GM23248 (cell line): Measurements from ENCODE around the gene LMX1B. TPM values are rescaled to one million over a fixed set of nuclear protein-coding genes. Genes with fewer than 3 reads are reported as not detected.
A peak's percentile ranks its signal among the peaks of the same experiment; 100 is the strongest.

Source experiments
- DNase-seq: peaks from one replicate; pipeline ENCODE4 v3.0.0-alpha.2; 2015
- H2AFZ ChIP-seq: fragments of 200-600 bp; sonication (generic); 2 replicates; pipeline ENCODE4 v1.6.1; 2016; ENCODE audit warnings: antibody characterized with exemption
- H3F3A ChIP-seq: fragments of 200-600 bp; sonication (generic); 2 replicates; pipeline ENCODE4 v1.6.1; 2016; ENCODE audit warnings: mild to moderate bottlenecking, antibody characterized with exemption, mixed run types; ENCODE audit not compliant: insufficient read depth
- H3K27ac ChIP-seq: fragments of 200-600 bp; sonication (generic); 2 replicates; pipeline ENCODE4 v1.5.1; 2016; ENCODE audit warnings: mild to moderate bottlenecking
- H3K27me3 ChIP-seq: fragments of 200-600 bp; sonication (generic); replicated peaks from 2 replicates; pipeline ENCODE4 v1.6.1; 2016; ENCODE audit warnings: mild to moderate bottlenecking; ENCODE audit not compliant: insufficient read depth
- H3K36me3 ChIP-seq: fragments of 200-600 bp; sonication (generic); 2 replicates; pipeline ENCODE4 v1.6.1; 2016; ENCODE audit warnings: low read depth, mild to moderate bottlenecking
- H3K4me1 ChIP-seq: fragments of 200-600 bp; sonication (generic); 2 replicates; pipeline ENCODE4 v1.6.1; 2016; ENCODE audit warnings: mild to moderate bottlenecking; ENCODE audit not compliant: insufficient read depth
- H3K4me2 ChIP-seq: fragments of 200-600 bp; sonication (generic); one replicate; pipeline ENCODE4 v1.6.1; 2016; ENCODE audit warnings: mild to moderate bottlenecking; ENCODE audit not compliant: unreplicated experiment
- H3K4me3 ChIP-seq: fragments of 200-600 bp; sonication (generic); 2 replicates; pipeline ENCODE4 v1.5.1; 2016; ENCODE audit warnings: mild to moderate bottlenecking
- H3K79me2 ChIP-seq: fragments of 200-600 bp; sonication (generic); 2 replicates; pipeline ENCODE4 v1.6.1; 2016; ENCODE audit warnings: mild to moderate bottlenecking; ENCODE audit not compliant: insufficient read depth
- H3K9ac ChIP-seq: fragments of 200-600 bp; sonication (generic); 2 replicates; pipeline ENCODE4 v1.6.1; 2016; ENCODE audit warnings: mild to moderate bottlenecking
- H3K9me2 ChIP-seq: fragments of 200-600 bp; sonication (generic); 2 replicates; pipeline ENCODE4 v1.6.1; 2016; ENCODE audit warnings: mixed run types, mild to moderate bottlenecking, moderate library complexity; ENCODE audit not compliant: insufficient read depth
- H3K9me3 ChIP-seq: fragments of 200-600 bp; sonication (generic); one replicate; pipeline ENCODE4 v1.6.1; 2017; ENCODE audit warnings: low read depth
- H4K20me1 ChIP-seq: fragments of 200-600 bp; sonication (generic); 2 replicates; pipeline ENCODE4 v1.6.0; 2016; ENCODE audit not compliant: insufficient read depth
- EZH2 ChIP-seq: fragments of 200-600 bp; sonication (generic); IDR thresholded peaks from 2 replicates; pipeline ENCODE4 v1.6.1; 2018; ENCODE audit warnings: antibody characterized with exemption, mild to moderate bottlenecking; ENCODE audit not compliant: insufficient read depth, poor library complexity, severe bottlenecking
- EZH2phosphoT487 ChIP-seq: fragments of 200-600 bp; sonication (generic); IDR thresholded peaks from 2 replicates; pipeline ENCODE4 v1.6.1; 2018; ENCODE audit warnings: antibody characterized with exemption, moderate library complexity, mild to moderate bottlenecking, low read depth; ENCODE audit not compliant: insufficient read depth
- WGBS, 2 experiments: methylation state at CpG; one replicate each; pipeline ENCODE4 v1.1.6; 2015 to 2017; ENCODE audit warnings: low lambda C conversion rate in 2 of 2, low coverage in 1 of 2; ENCODE audit errors: missing lambda C conversion rate in 2 of 2; 5-methylcytosine and 5-hydroxymethylcytosine counted together
- in situ Hi-C: fragments of 300-500 bp; cut with MboI; formaldehyde crosslinking; loops from 2 replicates; pipeline ENCODE4 v1.15.0; 2020
- polyA plus RNA-seq: library from polyadenylated mRNA; unstranded; fragments of >200 nt; fragmentation: Nextera tagmentation; extraction: Ambion mirVana; gene quantifications from 2 replicates; pipeline ENCODE4 v1.2.1, GENCODE V29; 2016
- total RNA-seq: library from RNA; depleted of rRNA; stranded (reverse); fragments of >200 nt; shearing (Covaris generic); gene quantifications from 2 replicates; pipeline ENCODE4 v1.2.3, GENCODE V29; 2014

The LMX1B gene
- total and polyA plus RNA-seq, 2 experiments from 2014 or later: not detected

DNA sequence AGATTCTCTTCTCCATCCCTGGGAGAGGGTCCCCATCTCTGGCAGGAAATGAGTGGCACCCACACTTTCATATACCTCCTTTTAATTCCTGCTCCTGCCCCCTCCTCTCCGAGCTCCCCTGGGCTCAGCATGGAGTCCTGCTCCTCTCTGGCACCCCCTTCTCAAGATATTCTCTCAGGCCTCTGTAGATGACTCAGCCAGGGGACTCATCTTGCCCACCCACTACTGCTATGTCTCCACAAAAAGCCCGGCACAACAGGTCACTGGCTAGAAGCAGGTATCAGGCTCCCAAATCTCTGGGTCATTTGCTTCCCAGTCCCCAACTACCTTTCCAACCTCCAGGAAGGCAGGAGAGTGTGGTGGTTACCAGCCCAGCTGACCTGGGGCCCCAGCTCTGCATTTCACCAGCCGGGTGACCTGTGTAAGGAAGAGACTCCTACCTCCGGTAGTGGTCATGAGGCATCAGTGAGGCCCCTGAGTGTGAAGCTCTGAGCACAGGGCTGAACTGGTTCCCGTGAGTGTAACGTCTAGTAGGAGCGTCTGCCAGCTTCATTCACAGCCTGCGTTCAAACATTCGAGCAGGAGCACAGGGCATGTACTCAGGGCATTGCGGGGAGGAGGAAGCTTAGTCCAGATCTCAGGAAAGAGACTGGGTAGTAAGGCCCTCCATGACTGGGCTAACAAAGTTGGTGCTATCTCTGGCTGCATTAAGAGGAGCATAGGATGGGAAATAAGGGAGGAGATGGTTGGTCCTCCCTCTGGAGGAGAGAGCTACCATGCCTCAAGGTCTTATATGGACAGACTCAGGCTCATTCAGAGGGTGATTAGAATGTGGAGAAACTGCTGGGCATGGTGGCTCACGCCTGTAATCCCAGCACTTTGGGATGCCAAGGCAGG lies 63.7 kb downstream of the LMX1B start:
- Histone ChIP-seq H2AFZ (no peak overlapping the region), H3K79me2 (no peaks in the 10 kb centered on the region), H3K4me2 (no peak overlapping the region), H3K4me1 (no peaks in the 10 kb centered on the region), H3K27me3 (peaks cover 4% of the 10 kb centered on the region; the same call in 1 of the 2 replicates), H3K27ac (no peak overlapping the region), H3K9me2 (no peaks in the 10 kb centered on the region), H3K9me3 (no peaks in the 10 kb centered on the region), H3F3A (no peaks in the 10 kb centered on the region), H3K4me3 (no peak overlapping the region), H3K36me3 (no peaks in the 10 kb centered on the region), H3K9ac (no peak overlapping the region), H4K20me1 (no peaks in the 10 kb centered on the region)
- TF ChIP-seq EZH2phosphoT487 (no peak), EZH2 (no peak)
- DNase-seq: no peak
- whole genome bisulfite sequencing, 2 experiments: 80 to 82% methylated on average over 11 of the region's 11 CpGs
- in situ Hi-C loops: no loop called here

DNA sequence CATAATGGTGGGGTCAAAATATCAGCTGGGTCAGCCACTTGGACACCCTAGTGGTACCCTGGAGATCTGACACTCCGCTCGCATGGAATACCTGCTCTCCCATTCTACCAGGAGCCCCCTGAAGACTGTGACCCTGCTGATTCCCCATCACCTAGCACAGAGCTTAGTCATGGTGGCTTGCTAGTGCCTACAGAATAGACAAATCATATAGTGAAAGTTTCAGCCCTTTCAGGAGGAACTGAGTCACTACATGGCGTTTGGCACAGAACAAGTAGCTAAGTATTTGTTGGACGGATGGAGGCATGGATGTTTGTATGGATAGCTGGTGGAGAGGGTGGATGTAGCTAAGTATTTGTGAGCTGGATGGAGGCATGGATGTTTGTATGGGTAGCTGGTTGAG lies 65.3 kb downstream of the LMX1B start:
- Histone ChIP-seq H3F3A (no peaks in the 10 kb centered on the region), H3K4me2 (no peak overlapping the region), H3K9ac (no peak overlapping the region), H3K9me3 (no peaks in the 10 kb centered on the region), H3K27ac (no peak overlapping the region), H4K20me1 (no peaks in the 10 kb centered on the region), H3K79me2 (no peaks in the 10 kb centered on the region), H3K4me3 (no peak overlapping the region), H3K27me3 (peaks cover 19% of the 10 kb centered on the region), H3K4me1 (no peaks in the 10 kb centered on the region), H3K36me3 (no peaks in the 10 kb centered on the region), H2AFZ (no peak overlapping the region), H3K9me2 (no peaks in the 10 kb centered on the region)
- TF ChIP-seq EZH2phosphoT487: no peak
- TF ChIP-seq EZH2: no peak
- 69 to 71% methylated on average over 4 of the region's 4 CpGs for WGBS, 2 experiments
- DNase-seq: no peak
- in situ Hi-C loops: no loop called here

DNA sequence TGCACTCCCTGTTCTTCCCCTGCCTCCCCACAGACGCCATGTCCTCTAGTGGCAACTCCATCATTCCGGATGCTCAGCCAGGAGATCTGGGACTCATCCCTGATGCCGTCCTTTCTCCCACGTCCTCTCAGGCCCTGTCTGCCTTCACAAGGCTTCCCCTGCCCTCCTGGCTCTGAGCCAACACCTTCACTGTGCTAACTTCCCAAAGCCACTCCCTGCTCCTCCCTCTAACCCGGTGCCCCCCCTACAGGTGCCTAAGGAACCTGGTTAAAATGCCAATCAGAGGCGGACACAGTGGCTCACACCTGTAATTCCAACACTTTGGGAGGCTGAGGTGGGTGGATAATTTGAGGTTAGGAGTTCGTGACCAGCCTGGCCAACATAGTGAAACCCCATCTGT lies 67.6 kb downstream of the LMX1B start:
- Histone ChIP-seq H3K4me2 (no peak overlapping the region), H3F3A (no peaks in the 10 kb centered on the region), H3K36me3 (no peaks in the 10 kb centered on the region), H2AFZ (no peak overlapping the region), H3K27me3 (peaks cover 31% of the 10 kb centered on the region), H3K9ac (no peak overlapping the region), H3K9me3 (no peaks in the 10 kb centered on the region), H3K4me1 (no peaks in the 10 kb centered on the region), H3K79me2 (no peaks in the 10 kb centered on the region), H3K27ac (no peak overlapping the region), H3K9me2 (no peaks in the 10 kb centered on the region), H3K4me3 (no peak overlapping the region), H4K20me1 (no peaks in the 10 kb centered on the region)
- TF ChIP-seq EZH2phosphoT487 (no peak), EZH2 (no peak)
- in situ Hi-C loops: no loop called here
- no peak for DNase-seq
- WGBS, 2 experiments: 59 to 72% methylated on average over 6 to 7 of the region's 7 CpGs

DNA sequence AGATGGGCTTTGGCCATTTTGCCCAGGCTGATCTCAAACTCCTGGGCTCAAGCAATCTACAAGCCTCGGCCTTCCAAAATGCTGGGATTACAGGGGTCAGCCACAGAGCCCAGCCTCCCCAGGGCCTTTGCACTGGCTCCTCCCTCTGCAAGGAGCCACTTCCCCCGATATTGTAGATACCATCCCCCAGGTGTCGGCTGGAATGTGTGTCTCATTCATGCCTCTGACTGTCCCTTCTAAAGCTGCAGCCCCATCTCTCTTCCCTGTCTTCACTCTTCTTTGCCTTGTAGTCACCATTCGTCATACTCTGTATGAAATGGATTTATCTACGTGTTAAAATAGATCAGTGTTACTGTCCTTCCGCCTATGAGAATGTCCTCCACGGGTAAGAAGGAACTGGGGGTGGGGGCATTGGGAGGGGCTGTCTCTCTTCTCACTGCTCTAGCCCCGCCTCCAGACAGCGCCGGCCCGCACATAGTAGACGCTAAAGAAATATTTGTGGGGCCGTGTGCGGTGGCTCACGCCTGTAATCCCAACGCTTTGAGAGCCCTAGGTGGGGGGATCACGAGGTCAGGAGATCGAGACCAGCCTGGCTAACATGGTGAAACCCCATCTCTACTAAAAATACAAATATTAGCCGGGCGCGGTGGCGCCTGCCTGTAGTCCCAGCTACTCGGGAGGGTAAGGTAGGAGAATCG lies 68.5 kb downstream of the LMX1B start:
- H2AFZ ChIP-seq: no peak overlapping the region
- H3K4me1 ChIP-seq: no peaks in the 10 kb centered on the region
- TF ChIP-seq EZH2: no peak
- TF ChIP-seq EZH2phosphoT487: 0 out of 2 replicates have a peak, but pooled peaks have one; percentile 32
- H3K4me3 ChIP-seq: no peak overlapping the region
- H4K20me1 ChIP-seq: no peaks in the 10 kb centered on the region
- H3K36me3 ChIP-seq: no peaks in the 10 kb centered on the region
- H3K9ac ChIP-seq: no peak overlapping the region
- no peak overlapping the region for H3K4me2 ChIP-seq
- H3K79me2 ChIP-seq: no peaks in the 10 kb centered on the region
- H3K9me2 ChIP-seq: no peaks in the 10 kb centered on the region
- H3K27ac ChIP-seq: no peak overlapping the region
- peaks cover 38% of the 10 kb centered on the region for H3K27me3 ChIP-seq
- DNase-seq: no peak
- H3F3A ChIP-seq: no peaks in the 10 kb centered on the region
- in situ Hi-C loops: no loop called here
- WGBS, 2 experiments: 83% methylated on average over 24 of the region's 24 CpGs
- H3K9me3 ChIP-seq: no peaks in the 10 kb centered on the region
